Endothelial cell of umbilical vein (primary cell): Measurements from ENCODE around the gene ZNF516.

Source experiments
- EZH2 ChIP-seq: IDR thresholded peaks from 2 replicates; pipeline ENCODE4 v1.6.1; 2012; ENCODE audit warnings: borderline replicate concordance, low read depth, mild to moderate bottlenecking, moderate library complexity, low read length, inconsistent platforms; ENCODE audit not compliant: severe bottlenecking
- FOS ChIP-seq: IDR thresholded peaks from 2 replicates; pipeline ENCODE4 v1.6.1; 2011; ENCODE audit warnings: mild to moderate bottlenecking, low read length, moderate library complexity, borderline replicate concordance; ENCODE audit not compliant: insufficient read depth
- JUN ChIP-seq: IDR thresholded peaks from 2 replicates; pipeline ENCODE4 v1.6.1; 2011; ENCODE audit warnings: borderline replicate concordance, low read depth; ENCODE audit not compliant: insufficient read length, insufficient read depth
- MYC ChIP-seq: IDR thresholded peaks from one replicate; pipeline ENCODE4 v1.6.1; 2011; ENCODE audit warnings: mild to moderate bottlenecking, low read depth, low read length
- POLR2A ChIP-seq: IDR thresholded peaks from 2 replicates; pipeline ENCODE4 v1.6.1; 2012; ENCODE audit warnings: low read depth, mild to moderate bottlenecking, control low read depth, low read length
- POLR2AphosphoS5 ChIP-seq: IDR thresholded peaks from 2 replicates; pipeline ENCODE4 v1.6.1; 2012; ENCODE audit warnings: low read depth, mild to moderate bottlenecking, control low read depth, low read length, moderate library complexity; ENCODE audit not compliant: insufficient read depth
- TF ChIP-seq, protein P1 (sequence below), 2 donors: IDR thresholded peaks; 1 replicate in 1 of 2; 2 replicates in 1 of 2; pipeline ENCODE4 v1.5.1; 2011; ENCODE audit warnings: low read length in 2 of 2, mild to moderate bottlenecking in 2 of 2, moderate library complexity in 2 of 2, control low read depth in 1 of 2, inconsistent platforms in 1 of 2, low read depth in 1 of 2; ENCODE audit not compliant: insufficient read depth in 1 of 2; ENCODE audit errors: extremely low read depth in 1 of 2

DNA sequence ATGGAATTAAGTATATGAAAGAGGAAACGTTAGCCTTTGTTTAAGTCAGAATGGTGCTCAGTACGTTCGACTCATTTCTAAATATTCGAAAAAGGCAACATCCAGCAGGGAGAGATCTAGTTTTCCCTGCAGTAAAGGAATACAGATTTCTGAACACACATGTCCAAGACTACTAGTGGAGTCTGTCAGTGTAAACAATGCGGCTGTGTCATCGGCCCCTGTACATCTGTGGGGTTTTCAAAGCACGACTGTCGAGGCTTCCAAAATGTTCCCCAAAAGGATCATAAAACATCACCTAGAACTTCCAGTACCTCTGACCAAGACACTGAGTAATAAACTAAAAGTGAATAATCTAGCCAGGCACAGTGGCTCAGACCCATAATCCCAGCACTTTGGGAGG, 112.8 kb downstream of the ZNF516 start:
- TF ChIP-seq POLR2A (no peak), POLR2AphosphoS5 (no peak), EZH2 (no peak), MYC (no peak), JUN (no peak), FOS (no peak)
- TF ChIP-seq, protein P1, sequence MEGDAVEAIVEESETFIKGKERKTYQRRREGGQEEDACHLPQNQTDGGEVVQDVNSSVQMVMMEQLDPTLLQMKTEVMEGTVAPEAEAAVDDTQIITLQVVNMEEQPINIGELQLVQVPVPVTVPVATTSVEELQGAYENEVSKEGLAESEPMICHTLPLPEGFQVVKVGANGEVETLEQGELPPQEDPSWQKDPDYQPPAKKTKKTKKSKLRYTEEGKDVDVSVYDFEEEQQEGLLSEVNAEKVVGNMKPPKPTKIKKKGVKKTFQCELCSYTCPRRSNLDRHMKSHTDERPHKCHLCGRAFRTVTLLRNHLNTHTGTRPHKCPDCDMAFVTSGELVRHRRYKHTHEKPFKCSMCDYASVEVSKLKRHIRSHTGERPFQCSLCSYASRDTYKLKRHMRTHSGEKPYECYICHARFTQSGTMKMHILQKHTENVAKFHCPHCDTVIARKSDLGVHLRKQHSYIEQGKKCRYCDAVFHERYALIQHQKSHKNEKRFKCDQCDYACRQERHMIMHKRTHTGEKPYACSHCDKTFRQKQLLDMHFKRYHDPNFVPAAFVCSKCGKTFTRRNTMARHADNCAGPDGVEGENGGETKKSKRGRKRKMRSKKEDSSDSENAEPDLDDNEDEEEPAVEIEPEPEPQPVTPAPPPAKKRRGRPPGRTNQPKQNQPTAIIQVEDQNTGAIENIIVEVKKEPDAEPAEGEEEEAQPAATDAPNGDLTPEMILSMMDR (IDR thresholded peaks at IDR 0.05; ENCODE audit: extremely low read depth in 1 of 2, insufficient read depth in 1 of 2, low read depth in 1 of 2, low read length in 2 of 2) = no peak
